Hypothalamus (tissue), 51 donors: Measurements from ENCODE around the gene FBXO10.

Experiments used
- DNase-seq, 51 donors: peaks; one replicate each; lab custom pipeline; 2025; lab: John Stamatoyannopoulos, UW

FBXO10 gene

DNA sequence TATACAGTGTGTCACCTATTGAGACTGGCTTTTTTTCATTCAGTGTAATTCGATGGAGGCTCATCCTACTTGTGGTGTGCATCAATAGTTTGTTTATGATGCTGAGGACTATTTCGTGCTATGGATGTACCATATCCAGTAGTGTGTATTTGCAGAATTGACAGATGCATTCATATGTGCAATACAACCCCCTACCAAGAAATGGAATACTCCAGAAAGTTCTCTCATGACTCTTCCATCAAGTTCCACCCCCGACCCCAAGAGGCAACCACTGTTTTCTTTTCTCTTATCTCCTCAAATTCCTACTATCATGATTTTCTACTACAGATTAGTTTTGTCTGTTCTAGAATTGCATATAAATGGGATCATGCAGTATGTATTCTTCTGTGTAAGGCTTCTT, 21.9 kb downstream of the FBXO10 start:
- DNase-seq: no peak

DNA sequence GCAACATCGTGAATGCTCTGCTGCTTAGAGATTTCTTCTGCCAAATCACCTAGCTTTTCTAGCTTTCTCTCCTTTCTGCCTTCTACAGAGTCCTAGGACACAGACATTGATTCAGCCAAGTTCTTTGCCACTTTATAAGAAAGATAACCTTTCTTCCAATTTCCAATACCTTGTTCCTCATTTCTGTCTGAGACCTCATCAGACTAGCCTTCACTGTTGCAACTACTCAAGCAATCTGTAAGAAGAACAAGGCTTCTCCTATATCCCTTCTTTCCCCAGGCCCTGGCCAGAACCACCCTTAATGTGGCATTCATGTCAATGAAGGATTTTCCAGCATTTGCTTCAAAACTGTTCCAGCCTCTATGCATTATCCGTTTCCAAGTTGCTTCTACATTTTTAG, 24.3 kb downstream of the FBXO10 start:
- no peak for DNase-seq

DNA sequence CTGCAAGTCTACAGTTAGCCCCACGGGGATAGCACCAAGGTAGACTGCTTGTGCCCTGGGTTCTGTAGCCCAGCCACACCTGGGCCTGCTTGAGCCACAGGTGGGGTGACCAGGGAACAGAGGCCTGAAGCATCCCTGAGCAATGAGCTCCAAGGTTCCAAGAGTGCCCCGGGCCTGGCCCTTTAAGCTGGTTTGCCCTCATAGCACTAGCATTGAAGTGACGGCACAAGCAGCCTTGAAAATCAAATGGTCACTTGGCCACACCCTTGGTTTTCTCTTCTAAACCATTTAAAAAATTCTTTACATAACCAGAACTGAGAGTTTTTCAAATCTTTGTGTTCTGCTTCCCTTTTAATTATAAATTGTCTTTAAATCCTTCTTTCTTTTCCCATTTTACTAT, 24.7 kb downstream of the FBXO10 start:
- no peak for DNase-seq

DNA sequence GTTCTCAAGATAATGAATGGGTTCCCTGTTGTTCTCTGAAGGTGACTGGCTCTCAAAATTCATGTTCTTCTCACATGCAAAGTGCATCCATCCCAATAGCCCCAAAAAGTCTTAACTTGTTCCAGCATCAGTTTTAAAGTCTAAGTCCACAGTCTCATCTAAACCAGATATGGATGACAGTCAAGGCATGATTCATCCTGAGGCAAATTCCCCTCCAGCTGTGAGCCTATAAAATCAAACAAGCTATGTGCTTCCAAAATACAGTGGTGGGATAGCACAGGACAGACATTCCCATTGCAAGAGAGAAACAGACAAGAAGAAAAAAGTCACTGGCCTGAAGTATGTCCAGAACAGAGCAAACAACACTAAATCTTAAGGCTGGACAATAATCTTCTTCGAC, 25.4 kb downstream of the FBXO10 start:
- no peak for DNase-seq

DNA sequence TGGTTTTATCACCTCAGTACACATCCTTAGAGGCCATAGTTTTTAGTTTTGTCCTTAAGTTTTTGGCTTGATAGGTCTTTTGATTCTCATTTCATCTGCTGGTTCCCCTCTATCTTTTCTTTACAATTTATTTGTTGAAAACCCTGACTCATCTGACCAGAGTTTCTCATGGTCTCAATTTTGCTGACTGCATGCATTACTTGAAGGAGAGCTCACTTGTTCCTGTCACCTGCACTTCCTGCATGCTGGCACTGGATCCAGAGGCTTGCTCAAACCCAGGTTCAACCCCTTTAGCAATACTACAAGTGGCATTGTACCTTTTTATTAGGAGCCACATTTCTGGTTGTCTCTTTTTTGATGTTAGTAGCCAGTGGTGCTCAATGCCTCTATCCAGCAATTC, 26.7 kb downstream of the FBXO10 start:
- DNase-seq: no peak

DNA sequence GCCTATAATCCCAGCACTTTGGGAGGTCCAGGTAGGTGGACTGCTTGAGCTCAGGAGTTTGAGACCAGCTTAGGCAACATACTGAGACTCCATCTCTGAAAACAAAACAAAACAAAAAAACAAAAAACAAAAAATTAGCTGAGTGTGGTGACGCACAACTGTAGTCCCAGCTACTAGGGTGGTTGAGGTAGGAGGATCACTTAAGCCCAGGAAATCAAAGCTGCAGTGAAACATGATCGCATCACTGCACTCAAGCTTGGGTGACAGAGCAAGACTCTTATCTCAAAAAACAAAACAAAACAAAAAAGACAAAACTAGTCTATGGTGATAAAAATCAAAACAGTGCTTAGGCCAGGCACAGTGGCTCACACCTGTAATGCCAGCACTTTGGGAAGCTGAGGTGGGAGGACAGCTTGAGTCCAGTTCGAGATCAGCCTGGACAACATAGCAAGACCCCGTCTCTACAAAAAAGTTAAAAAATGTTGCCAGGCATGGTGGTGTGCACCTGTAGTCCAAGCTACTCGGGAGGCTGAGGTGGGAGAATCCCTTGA, 28.8 kb downstream of the FBXO10 start:
- DNase-seq: no peak

DNA sequence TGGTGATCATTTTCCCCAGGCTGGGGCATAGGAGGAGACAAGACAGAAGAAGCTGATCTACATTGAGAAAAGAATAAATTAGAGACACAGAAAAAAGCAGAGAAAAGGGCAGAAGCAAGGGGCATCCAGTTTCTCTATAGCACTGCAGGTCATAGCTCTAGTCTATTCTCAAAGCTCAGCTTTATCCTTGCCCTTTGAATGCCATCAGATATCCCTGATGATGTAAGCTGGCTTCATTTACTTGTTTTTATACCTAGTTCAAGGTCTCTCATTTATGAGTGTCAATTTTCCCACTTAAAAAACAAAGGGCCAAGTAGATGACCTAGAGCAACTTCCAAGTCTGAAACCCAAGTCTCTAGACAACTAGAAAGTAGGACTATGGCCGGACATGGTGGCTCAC, 32.7 kb downstream of the FBXO10 start:
- no peak for DNase-seq

DNA sequence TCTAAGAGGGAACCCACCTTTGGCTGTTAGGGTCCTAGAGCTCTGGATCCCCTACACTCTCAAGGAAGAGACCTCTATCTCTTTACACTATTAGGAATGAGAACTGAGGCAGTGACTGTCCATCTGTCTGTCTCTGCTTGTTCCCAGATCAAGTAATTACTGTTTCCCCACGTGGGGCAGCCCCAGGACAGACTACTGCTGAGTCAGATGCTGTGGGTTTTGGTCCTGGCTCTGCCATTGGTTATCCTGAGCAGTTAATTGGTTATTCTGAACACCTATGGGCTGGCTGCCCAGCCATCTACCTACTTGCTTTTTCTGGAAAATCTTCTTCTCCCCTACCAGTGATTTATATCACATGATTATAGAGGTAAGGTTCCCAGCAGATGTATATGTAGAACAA, 33.3 kb downstream of the FBXO10 start:
- DNase-seq: no peak

DNA sequence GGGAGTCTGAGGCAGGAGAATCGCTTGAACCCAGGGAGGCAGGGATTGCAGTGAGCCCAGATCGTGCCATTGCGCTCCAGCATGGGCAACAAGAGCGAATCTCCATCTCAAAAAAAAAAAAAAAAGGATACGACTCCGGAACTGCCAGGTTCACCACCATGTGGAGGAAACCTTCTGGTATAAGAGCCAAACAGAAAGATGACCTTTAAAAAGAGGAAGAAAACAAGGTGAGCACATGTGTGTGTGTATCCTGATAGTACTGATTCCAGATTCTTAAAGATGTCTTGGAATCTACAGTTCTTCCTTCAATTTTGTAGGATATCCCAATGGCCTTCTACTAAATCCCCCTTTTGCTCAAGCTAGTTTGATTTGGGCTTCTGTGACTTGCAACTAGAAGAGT, 33.7 kb downstream of the FBXO10 start:
- DNase-seq: no peak

DNA sequence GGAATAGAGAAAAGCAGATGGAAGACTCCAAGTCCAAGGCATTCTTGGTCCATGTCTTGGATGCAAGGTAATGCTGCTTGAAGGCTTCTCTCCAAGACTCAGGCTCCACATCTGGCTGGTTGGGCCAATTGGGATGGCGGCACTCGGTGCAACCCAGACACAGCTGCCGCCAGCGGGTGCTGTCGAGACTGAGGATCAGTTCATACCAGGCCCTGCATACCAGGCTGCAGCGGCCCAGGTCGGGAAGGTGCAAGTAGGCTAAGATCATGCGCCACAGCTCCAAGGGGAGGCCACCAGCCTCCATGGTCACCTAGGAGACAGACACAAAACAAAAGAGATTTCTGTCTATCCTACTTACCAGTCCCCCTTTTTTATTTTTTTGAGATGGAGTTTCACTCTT, 34.7 kb downstream of the FBXO10 start:
- DNase-seq: no peak

DNA sequence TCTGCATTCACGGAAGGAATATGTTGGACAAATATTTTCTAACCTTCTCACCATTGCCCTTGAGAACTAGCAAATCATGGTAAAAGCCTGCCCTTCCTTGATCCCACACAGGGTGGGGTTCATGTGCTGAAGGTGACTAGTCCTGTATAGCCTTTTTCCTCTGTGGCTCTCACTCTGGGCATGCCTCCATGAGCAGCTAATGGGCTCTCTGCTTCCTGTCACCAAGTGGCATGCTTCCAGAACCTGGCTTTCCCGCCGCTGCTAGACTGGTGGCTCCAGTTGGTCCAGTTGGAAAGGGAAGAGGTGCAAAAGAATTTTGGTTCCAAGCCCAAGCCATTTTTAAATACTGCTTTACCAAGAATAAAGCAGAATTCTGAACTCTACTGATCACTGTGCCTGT, 35.5 kb downstream of the FBXO10 start:
- peak in 5 of 51 donors; percentile 2 to 20 (median 3) for DNase-seq

DNA sequence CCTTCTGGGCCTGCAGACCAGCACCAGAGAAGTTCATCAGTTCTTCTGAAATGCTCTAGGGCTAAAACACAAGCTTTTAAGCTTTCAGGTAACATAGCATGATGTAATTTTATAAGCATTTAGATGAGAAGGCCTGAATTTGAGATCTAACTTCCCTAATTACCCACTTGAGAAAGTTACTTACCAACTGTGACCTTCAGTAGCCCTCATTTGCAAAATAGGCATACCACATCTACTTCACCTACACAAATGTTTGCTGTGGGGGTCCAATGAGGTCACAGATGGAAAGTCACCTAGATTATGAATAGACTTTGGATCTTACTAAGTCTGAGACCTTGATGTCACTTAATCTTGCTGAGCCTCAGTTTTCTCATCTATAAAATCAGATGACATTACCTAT, 36.5 kb downstream of the FBXO10 start:
- no peak for DNase-seq

DNA sequence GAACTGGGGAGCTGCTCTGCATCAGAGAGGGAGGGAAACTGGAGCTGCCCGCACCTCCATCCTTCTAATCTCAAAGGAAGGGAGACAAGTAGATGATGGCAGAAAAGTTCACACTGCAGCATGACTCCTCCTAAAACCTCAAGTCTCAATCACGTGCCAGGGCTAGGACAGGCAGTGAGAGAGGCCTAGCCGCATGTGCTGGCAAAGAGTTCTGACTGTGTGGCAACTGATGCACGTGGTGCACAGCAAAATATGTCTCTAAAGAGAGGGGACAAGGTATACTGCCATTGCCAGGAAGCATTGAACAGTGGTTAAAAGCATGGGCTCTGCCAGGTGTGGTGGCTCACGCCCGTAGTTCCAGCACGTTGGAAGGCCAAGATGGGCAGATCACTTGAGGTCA, 38.1 kb downstream of the FBXO10 start:
- no peak for DNase-seq

DNA sequence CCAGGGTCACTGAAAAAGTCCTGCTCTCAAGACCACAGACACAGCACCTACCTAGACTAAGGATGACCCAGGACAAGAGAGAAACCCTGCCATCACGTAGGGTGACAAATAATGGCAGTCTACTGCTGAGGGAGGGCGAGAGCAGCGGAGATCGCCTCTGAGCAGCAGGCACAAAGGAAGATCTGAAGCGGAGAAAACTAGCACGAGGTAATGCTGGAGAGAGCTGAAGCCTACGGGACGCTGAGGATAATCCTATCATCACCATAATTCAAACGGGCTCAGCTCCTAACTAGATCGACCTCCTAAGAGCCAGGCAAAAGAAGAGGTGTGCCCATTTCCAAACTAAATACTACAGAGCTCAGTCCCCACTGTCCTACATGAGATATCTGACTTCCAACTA, 41.3 kb downstream of the FBXO10 start:
- DNase-seq: no peak

DNA sequence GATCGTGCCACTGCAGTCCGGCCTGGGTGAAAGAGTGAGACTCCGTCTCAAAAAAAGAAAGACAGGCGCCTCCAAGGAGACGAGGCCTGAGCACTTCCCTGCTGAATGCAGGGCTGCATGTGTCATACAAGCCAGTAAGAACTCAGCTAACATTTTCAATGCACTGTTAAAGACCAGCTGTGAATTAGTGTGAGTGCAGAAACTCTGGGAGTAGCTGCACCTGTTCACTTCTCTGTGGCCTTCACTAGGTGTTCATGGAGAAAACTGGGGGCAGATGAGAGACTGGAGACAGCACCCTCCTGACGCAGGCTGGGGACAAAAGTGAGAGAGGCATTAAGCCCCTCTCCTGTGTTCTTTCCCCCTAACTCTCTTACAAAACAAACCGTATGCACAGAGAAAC, 41.8 kb downstream of the FBXO10 start:
- no peak for DNase-seq

DNA sequence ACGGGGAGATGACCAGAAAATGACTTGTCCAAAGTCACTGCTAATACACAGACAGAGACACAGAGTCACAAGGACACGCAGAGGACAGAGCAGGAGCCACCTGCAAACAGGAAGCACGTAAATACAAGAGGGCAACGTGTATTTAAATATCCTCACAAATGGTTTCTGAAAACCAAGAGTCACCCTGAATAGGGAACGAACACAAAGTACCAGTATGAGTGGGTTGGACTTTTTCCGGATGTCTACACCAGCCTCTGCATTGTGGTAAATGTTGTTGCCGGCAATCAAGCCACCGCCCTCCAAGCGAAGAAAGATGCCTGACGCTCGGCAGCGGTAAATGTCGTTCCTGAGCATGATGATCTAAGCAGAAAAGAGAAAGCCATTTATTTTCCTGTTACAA, 44.5 kb downstream of the FBXO10 start:
- no peak for DNase-seq

DNA sequence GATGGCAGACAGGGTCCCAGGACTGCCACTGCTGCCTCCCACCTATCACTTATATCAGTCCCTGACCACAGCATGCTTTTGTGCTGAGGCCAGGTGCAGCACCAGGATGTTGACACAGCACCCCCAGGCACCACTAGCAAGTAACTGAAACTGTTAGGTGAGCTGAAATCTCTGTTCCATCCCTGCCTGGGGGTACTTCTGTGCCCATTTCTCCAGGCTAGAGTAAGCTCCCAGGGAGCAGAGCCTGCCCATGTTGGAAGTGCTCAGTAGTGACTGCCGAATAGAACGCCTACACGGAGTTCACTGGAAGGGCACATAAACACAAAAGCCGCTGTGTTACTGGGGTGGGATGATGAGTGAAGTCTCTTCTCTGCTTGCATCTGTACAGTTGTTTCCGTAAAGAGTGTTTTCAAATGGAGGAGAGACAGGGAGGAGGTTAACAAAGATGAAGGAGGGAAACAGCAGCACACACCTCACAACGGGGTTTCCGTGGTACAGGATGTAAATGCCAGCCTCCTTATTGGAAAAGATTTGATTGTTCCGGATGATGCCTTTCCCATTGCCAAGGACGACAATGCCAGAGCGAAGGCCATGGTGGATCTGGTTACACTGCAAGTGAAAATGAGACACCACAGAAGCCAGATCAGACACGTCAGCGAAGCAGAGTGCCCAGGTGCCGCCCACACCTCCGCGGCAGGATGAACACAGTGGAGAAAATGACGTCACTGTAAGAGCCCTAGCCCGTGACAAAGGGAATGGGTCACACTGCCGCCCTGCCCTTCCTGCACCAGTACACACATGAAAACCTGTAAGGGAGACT, 47.3 kb downstream of the FBXO10 start:
- peak in 1 of 51 donors; percentile 31 for DNase-seq

DNA sequence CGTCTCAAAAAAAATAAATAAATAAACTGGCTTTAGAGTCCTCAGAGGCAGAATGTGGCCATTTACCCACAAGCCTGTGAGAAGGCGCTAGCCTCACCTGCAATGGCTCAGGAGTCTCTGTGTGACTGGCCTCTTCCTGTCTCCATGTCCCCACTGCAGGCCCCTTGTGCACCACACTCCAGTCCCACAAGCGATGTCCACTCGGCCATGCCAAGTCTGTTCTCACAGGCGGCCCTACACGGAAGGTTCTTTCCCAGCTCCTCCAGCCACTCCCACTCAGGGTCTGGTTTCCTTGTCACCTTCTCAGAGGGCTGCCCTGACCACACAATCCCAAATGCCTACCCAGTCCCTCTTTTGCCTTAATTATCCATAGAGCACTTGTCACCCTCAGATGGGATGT, 52.3 kb downstream of the FBXO10 start:
- no peak for DNase-seq

DNA sequence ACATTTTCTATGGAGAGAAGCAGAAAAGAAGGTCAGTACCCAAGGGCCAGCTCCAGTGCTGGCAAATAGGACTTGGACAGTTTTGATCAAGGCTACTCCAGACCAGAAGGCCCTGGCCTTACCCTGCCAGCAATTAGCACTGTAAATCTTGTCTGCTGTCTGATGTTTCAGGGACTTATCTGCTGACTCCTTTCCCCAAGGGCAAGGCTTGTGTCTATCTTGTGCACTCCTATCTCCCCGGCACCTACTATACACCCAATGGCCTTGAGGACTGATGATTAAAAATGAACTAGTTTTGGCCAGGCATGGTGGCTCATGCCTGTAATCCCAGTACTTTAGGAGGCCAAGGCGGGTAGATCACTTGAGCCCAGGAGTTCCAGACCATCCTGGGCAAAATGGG, 53.2 kb downstream of the FBXO10 start:
- DNase-seq: no peak

DNA sequence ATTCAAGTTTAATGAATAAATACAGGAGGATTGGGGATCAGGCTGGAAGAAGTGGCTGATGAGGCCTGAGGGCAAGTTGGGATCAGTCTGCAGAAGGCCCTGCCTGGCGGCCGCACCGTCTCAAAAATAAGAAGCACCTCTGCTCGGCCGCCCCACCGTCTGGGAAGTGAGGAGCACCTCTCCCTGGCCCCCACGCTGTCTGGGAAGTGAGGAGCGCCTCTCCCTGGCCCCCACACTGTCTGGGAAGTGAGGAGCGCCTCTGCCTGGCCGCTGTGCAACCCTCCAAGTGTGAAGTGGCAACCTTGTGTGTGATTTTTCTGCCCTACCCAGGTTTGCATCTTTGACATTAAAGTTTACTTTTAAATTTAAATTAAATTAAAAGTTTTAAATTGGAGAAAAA, 55.1 kb downstream of the FBXO10 start:
- DNase-seq: no peak

DNA sequence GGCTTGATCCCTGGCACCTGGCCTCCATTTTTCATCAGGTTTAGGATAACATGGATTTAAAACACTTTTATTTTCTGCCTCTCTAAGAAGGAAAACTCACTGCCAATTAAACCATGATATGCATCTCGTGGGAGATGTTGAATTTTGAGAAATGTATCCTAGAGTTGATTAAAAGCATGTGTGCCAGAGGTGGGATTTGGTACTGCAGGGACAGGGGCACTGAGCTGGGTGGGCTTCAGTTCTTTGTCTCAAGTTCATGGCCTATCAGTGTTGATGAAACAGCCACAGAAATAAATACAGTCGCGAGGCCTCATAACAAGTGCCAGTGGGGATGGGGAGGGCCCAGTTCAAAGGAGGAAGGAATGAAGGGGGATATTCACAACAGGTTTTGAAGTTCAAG, 55.5 kb downstream of the FBXO10 start:
- DNase-seq: no peak

DNA sequence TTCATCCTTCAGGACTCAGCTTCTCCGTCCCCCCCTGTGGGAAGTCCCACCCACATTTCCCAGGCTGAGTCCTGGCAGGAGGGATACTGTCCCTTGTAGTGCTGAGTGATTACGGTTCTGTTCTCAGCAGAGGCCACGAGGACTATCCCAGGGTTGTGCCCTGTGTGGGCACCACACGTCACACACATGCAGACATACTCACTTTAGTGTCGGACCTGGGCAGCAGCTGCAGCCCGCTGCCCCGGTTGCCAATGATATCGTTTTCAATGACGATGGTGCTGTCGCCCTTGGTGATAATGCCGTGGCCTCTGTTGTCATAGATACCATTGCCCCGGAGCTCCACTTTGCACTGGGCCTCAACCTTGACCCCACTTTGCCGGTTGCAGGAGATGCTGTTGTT, 58.3 kb downstream of the FBXO10 start:
- DNase-seq: no peak
